Activated CD4-positive, alpha-beta T cell treated with anti-CD3 and anti-CD28 coated beads, Interleukin-2, amount 10 ng/mL, durations not matched to agents 7 days and 5 days (primary cell): ENCODE data around the gene WWOX. TPM values are rescaled to one million over a fixed set of nuclear protein-coding genes. Genes with fewer than 3 reads are reported as not detected.

Experiments used
- CTCF ChIA-PET: fragments of 350-600 bp; sonication (Branson Sonifier 250); formaldehyde crosslinking; loops from one replicate; lab custom pipeline; 2021; ENCODE audit warnings: antibody characterized with exemption; lab: Charles Lee
- POLR2A ChIA-PET: fragments of 350-600 bp; sonication (Branson Sonifier 250); formaldehyde crosslinking; loops from one replicate; lab custom pipeline; 2021; ENCODE audit warnings: antibody characterized with exemption; lab: Charles Lee
- DNase-seq: peaks from one replicate; pipeline ENCODE4 v3.0.0-alpha.2; 2020
- H3K27ac Mint-ChIP-seq: one replicate; pipeline ENCODE4 v1.8.0; 2021; ENCODE audit warnings: mild to moderate bottlenecking, moderate library complexity, mixed read lengths
- H3K27me3 Mint-ChIP-seq: one replicate; pipeline ENCODE4 v1.8.0; 2021; ENCODE audit warnings: mixed read lengths
- H3K36me3 Mint-ChIP-seq: one replicate; pipeline ENCODE4 v1.8.0; 2021; ENCODE audit warnings: low read depth, mixed read lengths
- H3K4me1 Mint-ChIP-seq: one replicate; pipeline ENCODE4 v1.8.0; 2021; ENCODE audit warnings: mixed read lengths
- H3K4me3 Mint-ChIP-seq: one replicate; pipeline ENCODE4 v1.8.0; 2021; ENCODE audit warnings: mild to moderate bottlenecking, moderate library complexity, mixed read lengths
- H3K9me3 Mint-ChIP-seq: one replicate; pipeline ENCODE4 v1.8.0; 2021; ENCODE audit warnings: mixed read lengths
- total RNA-seq, 2 experiments: library from RNA; stranded (reverse); gene quantifications; one replicate each; pipeline ENCODE4 v1.2.3, GENCODE V29; 2021

Gene WWOX
- total RNA-seq, 2 experiments from 2014 or later = 22.2 to 28.9 TPM

DNA sequence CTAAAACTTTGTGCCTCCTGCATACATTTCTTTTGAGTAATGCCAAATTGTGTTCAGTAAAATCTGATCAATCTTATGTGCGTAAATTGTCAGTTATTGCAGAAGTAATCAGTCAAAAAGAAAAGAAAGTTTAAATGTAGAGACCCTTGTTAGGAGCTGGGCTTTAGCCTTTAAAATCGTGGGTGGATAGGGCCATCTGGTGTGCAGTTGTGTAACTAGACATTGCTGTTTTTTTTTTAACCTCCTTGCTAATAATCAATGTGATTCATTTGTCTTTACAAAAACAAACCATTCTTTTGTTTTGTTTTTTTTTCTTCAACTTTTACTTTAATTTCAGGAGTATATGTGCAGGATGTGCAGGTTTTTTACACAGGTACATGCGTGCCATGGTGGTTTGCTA lies 5.3 kb upstream of the WWOX start:
- DNase-seq = no peak
- Mint-ChIP-seq H3K27ac (no peak overlapping the region), H3K36me3 (no peaks in the 10 kb centered on the region), H3K4me1 (peaks cover 7% of the 10 kb centered on the region), H3K27me3 (peaks cover 11% of the 10 kb centered on the region), H3K9me3 (no peaks in the 10 kb centered on the region), H3K4me3 (no peak overlapping the region)
- CTCF ChIA-PET = no interaction called here
- POLR2A ChIA-PET = no interaction called here

- Mint-ChIP-seq H3K4me3 (no peak overlapping the region), H3K36me3 (no peaks in the 10 kb centered on the region), H3K9me3 (no peaks in the 10 kb centered on the region), H3K27me3 (peaks cover 11% of the 10 kb centered on the region), H3K4me1 (peaks cover 9% of the 10 kb centered on the region), H3K27ac (no peak overlapping the region)
- CTCF ChIA-PET = no interaction called here
- DNase-seq = no peak
- POLR2A ChIA-PET = no interaction called here
Observed at GRCh38 chr16:78094998-78095397, 4.5 kb upstream of the WWOX start.

GRCh38 chr16:78096386-78096785 lies 3.1 kb upstream of the WWOX start:
- no peaks in the 10 kb centered on the region for H3K36me3 Mint-ChIP-seq
- peaks cover 17% of the 10 kb centered on the region for H3K4me1 Mint-ChIP-seq
- H3K27me3 Mint-ChIP-seq = peaks cover 11% of the 10 kb centered on the region
- ChIA-PET CTCF (no interaction called here), POLR2A (no interaction called here)
- DNase-seq = no peak
- no peak overlapping the region for H3K27ac Mint-ChIP-seq
- H3K9me3 Mint-ChIP-seq = no peaks in the 10 kb centered on the region
- no peak overlapping the region for H3K4me3 Mint-ChIP-seq

- no peak overlapping the region for H3K4me3 Mint-ChIP-seq
- no peak overlapping the region for H3K27ac Mint-ChIP-seq
- H3K27me3 Mint-ChIP-seq = peaks cover 11% of the 10 kb centered on the region
- DNase-seq = no peak
- POLR2A ChIA-PET = no interaction called here
- peaks cover 2% of the 10 kb centered on the region for H3K36me3 Mint-ChIP-seq
- no peaks in the 10 kb centered on the region for H3K9me3 Mint-ChIP-seq
- CTCF ChIA-PET = interaction anchor here (1.7 kb wide), 1 partner anchor 10 kb away, joined by 5 read pairs; no protein-coding TSS in a partner anchor
- peaks cover 23% of the 10 kb centered on the region for H3K4me1 Mint-ChIP-seq
Observed at GRCh38 chr16:78097548-78097947, 1.9 kb upstream of the WWOX start.

DNA sequence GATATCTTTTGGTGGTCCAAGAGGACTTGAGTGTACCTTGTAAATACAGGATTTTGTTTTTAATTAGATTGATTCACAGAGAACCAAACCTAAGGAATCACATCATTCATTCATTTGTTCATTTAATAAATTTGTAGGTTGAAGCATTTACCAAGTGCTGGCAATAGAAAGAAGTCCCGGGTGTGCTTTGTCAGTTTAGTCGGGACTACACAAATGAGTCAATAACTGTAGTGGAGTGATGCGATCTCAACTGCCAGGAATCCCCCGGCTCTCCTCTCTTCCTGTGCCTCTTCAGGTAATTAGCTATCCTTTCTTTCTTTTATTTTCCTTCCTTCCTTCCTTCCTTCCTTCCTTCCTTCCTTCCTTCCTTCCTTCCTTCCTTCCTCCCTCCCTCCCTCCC lies 1.4 kb upstream of the WWOX start:
- H3K27me3 Mint-ChIP-seq = peaks cover 8% of the 10 kb centered on the region
- CTCF ChIA-PET = interaction anchor here (1.7 kb wide), 1 partner anchor 11 kb away, joined by 5 read pairs; no protein-coding TSS in a partner anchor
- H3K27ac Mint-ChIP-seq = no peak overlapping the region
- DNase-seq = no peak
- POLR2A ChIA-PET = no interaction called here
- peaks cover 2% of the 10 kb centered on the region for H3K36me3 Mint-ChIP-seq
- H3K4me1 Mint-ChIP-seq = peaks cover 23% of the 10 kb centered on the region
- no peak overlapping the region for H3K4me3 Mint-ChIP-seq
- no peaks in the 10 kb centered on the region for H3K9me3 Mint-ChIP-seq

DNA sequence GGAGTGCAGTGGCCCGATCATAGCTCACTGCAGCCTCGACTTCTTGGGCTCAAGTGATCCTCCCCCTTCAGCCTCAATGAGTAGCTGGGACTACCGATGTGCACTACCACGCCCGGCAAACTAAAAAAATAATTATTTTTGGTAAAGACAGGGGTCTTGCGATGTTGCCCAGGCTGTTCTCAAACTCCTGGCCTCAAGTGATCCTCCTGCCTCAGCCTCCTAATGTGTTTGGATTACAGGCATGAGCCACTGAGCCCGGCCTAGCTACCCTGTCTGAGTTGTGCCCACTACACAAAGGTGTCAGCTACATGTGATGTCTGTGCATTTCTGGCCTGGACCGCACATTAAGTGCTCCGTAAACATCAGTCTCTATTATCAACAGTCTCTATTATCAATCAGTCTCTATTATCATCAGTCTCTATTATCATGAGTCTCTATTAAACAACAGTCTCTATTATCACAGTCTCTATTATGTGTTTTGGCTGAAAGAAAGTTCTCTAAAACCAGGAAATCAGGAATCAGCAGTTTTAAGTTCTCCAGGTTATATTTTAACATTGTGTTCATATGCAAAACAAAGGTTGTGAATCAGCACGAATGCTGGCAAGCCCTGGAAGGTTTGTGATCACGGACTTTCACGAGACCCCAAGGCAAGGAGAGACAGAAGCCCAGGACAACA lies 721 bp upstream of the WWOX start:
- POLR2A ChIA-PET = no interaction called here
- peaks cover 25% of the 10 kb centered on the region for H3K4me1 Mint-ChIP-seq
- H3K36me3 Mint-ChIP-seq = peaks cover 2% of the 10 kb centered on the region
- no peaks in the 10 kb centered on the region for H3K9me3 Mint-ChIP-seq
- DNase-seq = no peak
- H3K27me3 Mint-ChIP-seq = peaks cover 3% of the 10 kb centered on the region
- H3K27ac Mint-ChIP-seq = peak overlapping the region; percentile 93
- peak overlapping the region; percentile 86 for H3K4me3 Mint-ChIP-seq
- CTCF ChIA-PET = interaction anchor here (0.6 to 1.6 kb wide), 3 partner anchors 10 to 70 kb away, joined by 3 to 6 read pairs (median 3); no protein-coding TSS in a partner anchor

DNA sequence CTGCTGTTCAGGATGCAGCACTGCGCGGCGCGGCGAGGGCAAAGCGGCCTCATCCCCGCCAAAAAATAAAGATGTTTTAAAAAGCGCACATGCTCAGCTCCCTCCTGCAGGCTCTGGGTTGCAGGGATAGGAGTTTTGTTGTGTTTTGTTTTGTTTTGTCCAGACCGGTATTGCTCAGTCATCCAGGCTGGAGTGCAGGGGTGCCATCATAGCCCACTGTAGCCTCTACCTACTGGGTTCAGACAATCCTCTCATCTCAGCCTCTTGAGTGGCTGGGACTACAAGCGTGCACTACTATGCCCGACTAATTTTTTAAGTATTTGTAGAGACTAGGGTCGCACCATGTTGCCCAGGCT lies 636 bp downstream of the WWOX start:
- no peaks in the 10 kb centered on the region for H3K27me3 Mint-ChIP-seq
- ChIA-PET POLR2A (no interaction called here), CTCF (interaction anchor here (0.6 to 1.6 kb wide), 8 partner anchors 9 to 670 kb away, joined by 3 to 6 read pairs (median 3); no protein-coding TSS in a partner anchor)
- peak overlapping the region; percentile 93 for H3K27ac Mint-ChIP-seq
- peaks cover 2% of the 10 kb centered on the region for H3K36me3 Mint-ChIP-seq
- peaks cover 25% of the 10 kb centered on the region for H3K4me1 Mint-ChIP-seq
- no peak for DNase-seq
- H3K9me3 Mint-ChIP-seq = no peaks in the 10 kb centered on the region
- peak overlapping the region; percentile 86 for H3K4me3 Mint-ChIP-seq

DNA sequence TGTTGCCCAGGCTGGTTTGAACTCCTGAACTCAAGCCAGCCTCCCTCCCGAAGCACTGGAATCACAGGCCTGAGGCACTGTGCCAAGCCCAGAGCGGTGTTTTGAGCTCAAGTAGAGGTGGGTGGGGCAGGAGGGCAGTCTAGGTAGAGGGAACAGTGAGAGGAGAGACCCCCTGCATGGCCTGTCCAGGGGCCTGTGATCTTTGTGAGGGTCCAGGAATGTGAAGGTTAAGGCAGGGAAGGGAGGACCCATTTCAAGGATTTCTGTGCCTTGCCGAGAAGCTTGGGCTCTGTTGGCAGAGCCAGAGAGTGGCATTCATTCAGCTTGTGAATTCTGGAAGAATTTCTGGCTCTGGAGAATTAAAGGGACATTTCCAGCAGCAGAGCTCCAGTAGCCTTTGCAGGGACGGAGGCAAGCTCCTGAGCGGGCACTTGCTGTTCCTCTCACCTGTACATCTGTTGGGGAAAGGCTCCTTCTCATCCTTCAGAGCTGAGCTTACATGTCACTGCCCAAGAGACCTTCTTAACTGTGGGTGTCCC lies 2.7 kb downstream of the WWOX start:
- no peak overlapping the region for H3K27ac Mint-ChIP-seq
- H3K4me1 Mint-ChIP-seq = peaks cover 25% of the 10 kb centered on the region
- H3K27me3 Mint-ChIP-seq = no peaks in the 10 kb centered on the region
- peaks cover 2% of the 10 kb centered on the region for H3K36me3 Mint-ChIP-seq
- POLR2A ChIA-PET = no interaction called here
- CTCF ChIA-PET = interaction anchor here (0.6 to 1.3 kb wide), 2 partner anchors 45 to 46 kb away, joined by 3 to 4 read pairs; no protein-coding TSS in a partner anchor
- no peaks in the 10 kb centered on the region for H3K9me3 Mint-ChIP-seq
- DNase-seq = no peak
- no peak overlapping the region for H3K4me3 Mint-ChIP-seq

- DNase-seq = no peak
- H3K9me3 Mint-ChIP-seq = no peaks in the 10 kb centered on the region
- no peaks in the 10 kb centered on the region for H3K27me3 Mint-ChIP-seq
- no peak overlapping the region for H3K4me3 Mint-ChIP-seq
- peaks cover 25% of the 10 kb centered on the region for H3K4me1 Mint-ChIP-seq
- peaks cover 2% of the 10 kb centered on the region for H3K36me3 Mint-ChIP-seq
- H3K27ac Mint-ChIP-seq = no peak overlapping the region
- CTCF ChIA-PET = no interaction called here
- POLR2A ChIA-PET = no interaction called here
Observed at GRCh38 chr16:78102865-78103264, 3.4 kb downstream of the WWOX start.

GRCh38 chr16:78105517-78105916 lies 6.1 kb downstream of the WWOX start:
- Mint-ChIP-seq H3K9me3 (no peaks in the 10 kb centered on the region), H3K4me3 (no peak overlapping the region), H3K27me3 (no peaks in the 10 kb centered on the region), H3K4me1 (peaks cover 12% of the 10 kb centered on the region), H3K36me3 (peaks cover 6% of the 10 kb centered on the region), H3K27ac (no peak overlapping the region)
- CTCF ChIA-PET = interaction anchor here (1.5 kb wide), 1 partner anchor 13 kb away, joined by 3 read pairs; no protein-coding TSS in a partner anchor
- DNase-seq = no peak
- POLR2A ChIA-PET = no interaction called here

GRCh38 chr16:78106686-78107085 lies 7.2 kb downstream of the WWOX start:
- ChIA-PET CTCF (interaction anchor here (1.5 kb wide), 1 partner anchor 12 kb away, joined by 3 read pairs; no protein-coding TSS in a partner anchor), POLR2A (no interaction called here)
- peaks cover 4% of the 10 kb centered on the region for H3K36me3 Mint-ChIP-seq
- no peak overlapping the region for H3K27ac Mint-ChIP-seq
- no peak for DNase-seq
- H3K4me1 Mint-ChIP-seq = peaks cover 6% of the 10 kb centered on the region
- H3K4me3 Mint-ChIP-seq = no peak overlapping the region
- no peaks in the 10 kb centered on the region for H3K9me3 Mint-ChIP-seq
- no peaks in the 10 kb centered on the region for H3K27me3 Mint-ChIP-seq

- ChIA-PET POLR2A (no interaction called here), CTCF (interaction anchor here (0.5 to 1.2 kb wide), 2 partner anchors 9 to 384 kb away, joined by 3 to 6 read pairs; partner anchors contain the start of gene WWOX)
Observed at GRCh38 chr16:78108451-78108850, 9.0 kb downstream of the WWOX start.

GRCh38 chr16:78113258-78113657 lies 13.8 kb downstream of the WWOX start:
- no peaks in the 10 kb centered on the region for H3K9me3 Mint-ChIP-seq
- ChIA-PET POLR2A (no interaction called here), CTCF (no interaction called here)
- no peaks in the 10 kb centered on the region for H3K27me3 Mint-ChIP-seq
- DNase-seq = no peak
- H3K4me3 Mint-ChIP-seq = no peak overlapping the region
- H3K4me1 Mint-ChIP-seq = no peaks in the 10 kb centered on the region
- H3K27ac Mint-ChIP-seq = no peak overlapping the region
- peaks cover 10% of the 10 kb centered on the region for H3K36me3 Mint-ChIP-seq

More at GRCh38 chr16:78108451-78108850, 9.0 kb downstream of the WWOX start:
- no peak for DNase-seq
- Mint-ChIP-seq H3K9me3 (no peaks in the 10 kb centered on the region), H3K4me1 (peaks cover under 1% of the 10 kb centered on the region), H3K36me3 (peaks cover 4% of the 10 kb centered on the region), H3K27ac (no peak overlapping the region), H3K27me3 (no peaks in the 10 kb centered on the region), H3K4me3 (no peak overlapping the region)
